ENCODE results near the gene GALNT13. TPM values are rescaled to one million over a fixed set of nuclear protein-coding genes. Genes with fewer than 3 reads are reported as not detected.

Gene GALNT13
- total and polyA plus RNA-seq, 2 donors (not counting 1 experiment from before 2014, with no cell fraction given), result 0.17 TPM; not detected in 1

DNA sequence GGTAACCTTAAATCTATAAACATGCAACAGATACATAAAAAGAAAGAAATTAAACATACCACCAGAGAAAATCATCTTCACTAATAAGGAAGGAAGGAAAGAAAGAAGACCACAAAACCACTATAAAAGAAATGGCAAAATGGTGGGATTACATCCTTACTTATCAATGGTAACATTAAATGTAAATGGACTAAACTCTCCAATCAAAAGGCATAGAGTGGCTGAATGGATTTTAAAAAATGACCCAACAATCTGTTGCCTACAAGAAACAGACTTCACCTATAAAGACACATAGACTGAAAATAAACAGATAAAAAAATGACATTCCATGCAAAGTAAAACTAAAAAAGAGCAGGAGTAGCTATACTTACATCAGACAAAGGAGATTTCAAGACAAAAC, 195.4 kb downstream of the GALNT13 start:
- Histone ChIP-seq H3K27ac (ENCODE audit: insufficient read depth, low read length) (no peak overlapping the region), H3K9ac (ENCODE audit: insufficient read depth, low read length) (no peak overlapping the region), H3K9me3 (ENCODE audit: control insufficient read depth, insufficient read depth, low read depth, low read length) (no peaks in the 10 kb centered on the region), H4K20me1 (ENCODE audit: control insufficient read depth, extremely low read depth, insufficient read depth, low read length) (no peaks in the 10 kb centered on the region), H3K27me3 (ENCODE audit: control insufficient read depth, insufficient read depth, low read length) (no peaks in the 10 kb centered on the region), H2AFZ (ENCODE audit: low read length) (no peak overlapping the region), H3K79me2 (ENCODE audit: control insufficient read depth, insufficient read depth, low read length) (no peaks in the 10 kb centered on the region), H3K4me2 (ENCODE audit: extremely low read depth, insufficient read depth, low read length) (no peak overlapping the region), H3K36me3 (ENCODE audit: control insufficient read depth, insufficient read depth, low read length) (no peaks in the 10 kb centered on the region), H3K4me1 (ENCODE audit: control insufficient read depth, extremely low read depth, insufficient read depth, low read length) (no peaks in the 10 kb centered on the region), H3K4me3 (replicated peaks in 1 of 4; ENCODE audit: control extremely low read depth in 1 of 4, insufficient read depth in 1 of 4, low read depth in 3 of 4, low read length in 4 of 4) (no peak overlapping the region)
- TF ChIP-seq EZH2 (IDR thresholded peaks at IDR 0.05; ENCODE audit: low read length, missing control alignments) (no peak), CTCF (conservative IDR thresholded peaks at IDR 0.05 in 1 of 2, IDR thresholded peaks at IDR 0.05 in 1 of 2; ENCODE audit: low read depth in 1 of 2, low read length in 2 of 2) (no peak)
- DNase-seq (ENCODE audit: low read depth in 2 of 2), result no peak

- Histone ChIP-seq H3K27me3 (ENCODE audit: control insufficient read depth, insufficient read depth, low read length) (no peaks in the 10 kb centered on the region), H3K79me2 (ENCODE audit: control insufficient read depth, insufficient read depth, low read length) (no peaks in the 10 kb centered on the region), H3K4me1 (ENCODE audit: control insufficient read depth, extremely low read depth, insufficient read depth, low read length) (no peaks in the 10 kb centered on the region), H3K9ac (ENCODE audit: insufficient read depth, low read length) (no peak overlapping the region), H3K27ac (ENCODE audit: insufficient read depth, low read length) (no peak overlapping the region), H3K4me2 (ENCODE audit: extremely low read depth, insufficient read depth, low read length) (no peak overlapping the region), H3K4me3 (replicated peaks in 1 of 4; ENCODE audit: control extremely low read depth in 1 of 4, insufficient read depth in 1 of 4, low read depth in 3 of 4, low read length in 4 of 4) (no peak overlapping the region), H2AFZ (ENCODE audit: low read length) (no peak overlapping the region), H3K9me3 (ENCODE audit: control insufficient read depth, insufficient read depth, low read depth, low read length) (no peaks in the 10 kb centered on the region), H3K36me3 (ENCODE audit: control insufficient read depth, insufficient read depth, low read length) (no peaks in the 10 kb centered on the region), H4K20me1 (ENCODE audit: control insufficient read depth, extremely low read depth, insufficient read depth, low read length) (no peaks in the 10 kb centered on the region)
- DNase-seq (ENCODE audit: low read depth in 2 of 2), result no peak
- no peak for TF ChIP-seq CTCF (conservative IDR thresholded peaks at IDR 0.05 in 1 of 2, IDR thresholded peaks at IDR 0.05 in 1 of 2; ENCODE audit: low read depth in 1 of 2, low read length in 2 of 2)
- TF ChIP-seq EZH2 (IDR thresholded peaks at IDR 0.05; ENCODE audit: low read length, missing control alignments), result no peak
These were observed 207.2 kb downstream of the GALNT13 start for GRCh38 chr2:154078926-154079325.

- H3K9me3 ChIP-seq (ENCODE audit: control insufficient read depth, insufficient read depth, low read depth, low read length), result no peaks in the 10 kb centered on the region
- H2AFZ ChIP-seq (ENCODE audit: low read length), result no peak overlapping the region
- H3K9ac ChIP-seq (ENCODE audit: insufficient read depth, low read length), result no peak overlapping the region
- H3K27ac ChIP-seq (ENCODE audit: insufficient read depth, low read length), result no peak overlapping the region
- H3K4me1 ChIP-seq (ENCODE audit: control insufficient read depth, extremely low read depth, insufficient read depth, low read length), result no peaks in the 10 kb centered on the region
- no peaks in the 10 kb centered on the region for H4K20me1 ChIP-seq (ENCODE audit: control insufficient read depth, extremely low read depth, insufficient read depth, low read length)
- TF ChIP-seq CTCF (conservative IDR thresholded peaks at IDR 0.05 in 1 of 2, IDR thresholded peaks at IDR 0.05 in 1 of 2; ENCODE audit: low read depth in 1 of 2, low read length in 2 of 2) (no peak), EZH2 (IDR thresholded peaks at IDR 0.05; ENCODE audit: low read length, missing control alignments) (no peak)
- H3K27me3 ChIP-seq (ENCODE audit: control insufficient read depth, insufficient read depth, low read length), result no peaks in the 10 kb centered on the region
- DNase-seq (ENCODE audit: low read depth in 2 of 2), result no peak
- no peaks in the 10 kb centered on the region for H3K79me2 ChIP-seq (ENCODE audit: control insufficient read depth, insufficient read depth, low read length)
- no peak overlapping the region for H3K4me3 ChIP-seq (replicated peaks in 1 of 4; ENCODE audit: control extremely low read depth in 1 of 4, insufficient read depth in 1 of 4, low read depth in 3 of 4, low read length in 4 of 4)
- no peaks in the 10 kb centered on the region for H3K36me3 ChIP-seq (ENCODE audit: control insufficient read depth, insufficient read depth, low read length)
- no peak overlapping the region for H3K4me2 ChIP-seq (ENCODE audit: extremely low read depth, insufficient read depth, low read length)
These were observed 220.8 kb downstream of the GALNT13 start for GRCh38 chr2:154092571-154092970.

Measured in fibroblast of lung (primary cell).